Left renal cortex interstitium (tissue), 4 donors: Measurements from ENCODE around the gene PGM2L1. TPM values are rescaled to one million over a fixed set of nuclear protein-coding genes. Genes with fewer than 3 reads are reported as not detected.

Experiments used
- DNase-seq, 4 donors: peaks; one replicate each; pipeline ENCODE4 v3.0.0-alpha.2; 2013; ENCODE audit warnings: low read depth in 4 of 4, low spot score in 2 of 4, missing footprints in 1 of 4
- polyA plus RNA-seq, 4 donors: library from polyadenylated mRNA; unstranded; fragments of 120-200 nt; gene quantifications; one replicate each; pipeline ENCODE4 v1.2.1, GENCODE V29; 2013; ENCODE audit not compliant: insufficient read length in 4 of 4

Gene PGM2L1
- polyA plus RNA-seq, 4 donors: 2.8 to 5.1 (median 3.5) TPM

GRCh38 chr11:74310857-74311256, 87.4 kb downstream of the PGM2L1 start:
- DNase-seq: no peak

GRCh38 chr11:74307434-74307833, 90.8 kb downstream of the PGM2L1 start:
- DNase-seq: no peak

GRCh38 chr11:74306435-74307175, 91.6 kb downstream of the PGM2L1 start:
- no peak for DNase-seq

- no peak for DNase-seq
Measured at GRCh38 chr11:74299015-74299414, 99.2 kb downstream of the PGM2L1 start.

- no peak for DNase-seq
Measured at GRCh38 chr11:74297484-74297883, 100.7 kb downstream of the PGM2L1 start.

GRCh38 chr11:74288911-74289310, 109.3 kb downstream of the PGM2L1 start:
- no peak for DNase-seq

- DNase-seq: no peak
Measured at GRCh38 chr11:74288161-74288560, 110.1 kb downstream of the PGM2L1 start.

- no peak for DNase-seq
Measured at GRCh38 chr11:74284466-74284865, 113.8 kb downstream of the PGM2L1 start.

GRCh38 chr11:74283580-74284180, 114.6 kb downstream of the PGM2L1 start:
- no peak for DNase-seq

- DNase-seq: no peak
Measured at GRCh38 chr11:74282914-74283371, 115.3 kb downstream of the PGM2L1 start.

GRCh38 chr11:74282421-74282820, 115.8 kb downstream of the PGM2L1 start:
- no peak for DNase-seq

GRCh38 chr11:74280494-74280893, 117.7 kb downstream of the PGM2L1 start:
- no peak for DNase-seq

Other genes with a start within 250 kb of the PGM2L1 start
- 10 to 100 TPM; 19.6 to 25.2 (median 22.5) TPM for gene C2CD3, start 227.4 kb downstream of the PGM2L1 start, polyA plus RNA-seq
- gene PPME1, start 227.1 kb downstream of the PGM2L1 start, polyA plus RNA-seq: 10 to 100 TPM; 36.4 to 43.6 (median 41.2) TPM
- gene P4HA3, start 86.8 kb downstream of the PGM2L1 start, polyA plus RNA-seq: 1 to 10 TPM in 3 of 4 donors, under 1 TPM in 1; 0.76 to 1.7 (median 1.2) TPM
- gene KCNE3, start 69.1 kb upstream of the PGM2L1 start, polyA plus RNA-seq: 10 to 100 TPM; 26.9 to 32.4 (median 28.4) TPM
- 10 to 100 TPM in 1 of 4 donors, 1 to 10 TPM in 3; 8.1 to 10.3 (median 9.1) TPM for gene LIPT2, start 95.3 kb upstream of the PGM2L1 start, polyA plus RNA-seq
- 10 to 100 TPM; 29.6 to 36.3 (median 34.5) TPM for gene POLD3, start 194.1 kb upstream of the PGM2L1 start, polyA plus RNA-seq